ENCODE results near the gene NENF.

- TF ChIP-seq PATZ1 (CRISPR knock-in tag; IDR thresholded peaks at IDR 0.05; ENCODE audit: borderline replicate concordance) (no peak), TOX (CRISPR knock-in tag; IDR thresholded peaks at IDR 0.05; ENCODE audit: borderline replicate concordance) (no peak), ISL1 (CRISPR knock-in tag; IDR thresholded peaks at IDR 0.05) (no peak), RARB (CRISPR knock-in tag; IDR thresholded peaks at IDR 0.05) (no peak)
Observed at GRCh38 chr1:212477014-212477679, 44.4 kb downstream of the NENF start.
